Measurements from ENCODE around the gene PRSS22. TPM values are rescaled to one million over a fixed set of nuclear protein-coding genes. Genes with fewer than 3 reads are reported as not detected.

Gene PRSS22
- total RNA-seq, 1 donor, result not detected

DNA sequence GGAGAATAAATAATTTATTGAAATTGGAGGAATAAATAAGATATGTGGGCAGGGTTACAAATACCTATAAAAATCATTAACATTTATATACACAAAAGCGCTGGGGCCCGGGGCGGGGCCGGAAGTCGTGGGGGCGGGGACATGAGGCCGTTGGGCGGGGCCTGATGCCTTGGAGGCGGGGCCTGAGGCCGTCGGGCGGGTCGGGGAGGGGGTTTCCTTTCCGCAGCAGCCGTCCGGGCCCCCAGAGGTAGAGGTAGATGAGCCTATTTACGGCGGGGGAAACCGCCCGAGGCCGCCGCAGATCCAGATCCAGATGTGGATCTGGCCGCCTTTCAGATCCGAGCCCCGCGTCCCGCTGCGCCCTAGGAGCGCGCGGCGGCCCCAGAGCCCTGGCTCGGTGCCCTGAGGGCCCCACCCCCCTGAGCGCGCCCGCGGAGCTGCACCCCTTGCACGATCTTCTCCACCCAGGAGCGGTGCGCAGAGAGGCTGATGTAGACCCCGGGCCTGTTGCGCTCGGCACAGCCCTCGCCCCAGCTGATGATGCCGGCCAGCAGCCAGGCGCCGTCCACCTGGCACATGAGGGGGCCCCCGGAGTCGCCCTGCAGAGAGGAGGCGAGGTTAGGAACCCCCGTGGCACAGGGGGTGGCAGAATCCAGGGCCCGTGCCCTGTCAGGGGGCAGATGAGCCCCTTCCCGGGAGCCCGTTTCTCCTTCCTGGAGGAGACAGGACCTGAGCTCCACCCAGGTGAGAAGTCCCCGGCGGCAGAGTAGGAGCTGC lies 5.1 kb downstream of the PRSS22 start:
- no peak overlapping the region for H3K4me3 ChIP-seq (ENCODE audit: low read depth, low read length)
- TF ChIP-seq CTCF (IDR thresholded peaks at IDR 0.05; ENCODE audit: insufficient read depth, low read length), result no peak
- DNase-seq (ENCODE audit: low read depth), result no peak

DNA sequence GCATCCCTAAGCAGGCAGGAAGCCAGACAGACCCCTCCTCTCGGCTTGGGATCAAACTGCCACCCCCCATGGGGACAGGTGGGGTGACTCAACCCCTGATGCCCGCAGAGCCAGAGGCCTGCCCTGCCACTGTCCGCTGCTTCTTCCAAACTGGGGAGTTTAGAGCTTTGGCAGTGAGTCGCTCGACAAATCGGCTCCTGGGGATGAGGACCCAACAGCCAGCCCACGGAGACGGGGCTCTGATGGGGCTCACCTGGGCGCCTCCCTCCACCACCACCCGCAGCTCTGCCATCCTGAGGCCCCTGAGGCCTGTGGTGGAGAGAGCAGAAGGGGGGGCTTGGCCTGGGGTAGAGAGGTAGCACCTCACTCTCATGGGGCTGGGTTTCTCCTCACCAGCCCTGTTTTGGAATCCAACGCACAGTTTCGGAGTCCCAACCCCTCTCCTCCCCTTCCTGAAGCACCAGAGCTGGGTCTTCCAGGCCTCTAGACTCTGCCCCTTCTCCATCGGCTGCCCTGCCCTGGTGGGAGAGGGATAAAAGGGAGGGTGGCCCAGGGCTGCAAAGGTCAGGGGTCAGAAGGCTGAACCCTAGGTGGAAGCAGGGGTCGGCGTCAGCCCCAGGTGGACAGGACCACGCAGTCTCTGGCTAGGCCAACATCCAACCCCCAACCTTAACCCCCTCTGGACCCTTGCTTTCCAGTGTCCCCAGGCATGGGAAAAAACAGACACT lies 5.8 kb downstream of the PRSS22 start:
- TF ChIP-seq CTCF (IDR thresholded peaks at IDR 0.05; ENCODE audit: insufficient read depth, low read length), result no peak
- no peak overlapping the region for H3K4me3 ChIP-seq (ENCODE audit: low read depth, low read length)
- DNase-seq (ENCODE audit: low read depth), result no peak

DNA sequence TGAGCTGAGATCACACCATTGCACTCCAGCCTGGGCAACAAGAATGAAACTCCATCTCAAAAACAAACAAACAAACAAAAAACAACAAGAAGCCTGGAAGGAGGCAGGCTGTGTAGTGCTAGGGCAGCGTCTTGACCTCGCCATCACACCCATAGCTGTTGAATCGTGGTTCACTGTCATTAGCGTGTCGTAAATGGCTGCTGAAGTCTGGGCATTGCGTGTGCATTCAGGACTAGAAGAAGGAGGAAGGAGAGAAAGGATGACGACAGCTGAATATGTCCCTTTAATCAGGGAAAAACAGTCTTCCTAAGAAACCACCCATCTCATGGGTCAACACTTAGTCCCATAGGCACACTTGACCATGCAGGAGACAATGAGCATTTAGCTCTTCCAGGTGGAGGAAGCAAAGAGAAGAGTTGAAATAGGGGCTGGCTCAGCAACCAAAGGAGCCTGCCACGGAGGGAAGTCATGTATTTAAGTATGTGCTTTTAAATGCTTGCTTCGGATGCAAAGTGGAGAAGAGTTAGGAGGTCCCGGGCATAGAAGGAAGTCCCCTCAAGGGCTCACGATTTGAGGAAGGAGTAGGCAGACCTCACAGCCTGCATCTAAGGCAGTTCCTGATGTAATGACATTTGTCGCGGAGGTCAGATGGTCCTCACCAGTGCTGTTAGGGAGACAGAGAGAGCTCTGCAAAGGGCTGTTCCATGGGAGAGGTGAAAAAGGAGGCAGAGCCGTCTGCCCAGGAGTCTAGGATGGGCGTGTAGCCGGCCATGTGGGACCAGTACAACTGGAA lies 8.8 kb downstream of the PRSS22 start:
- no peak for TF ChIP-seq CTCF (IDR thresholded peaks at IDR 0.05; ENCODE audit: insufficient read depth, low read length)
- no peak overlapping the region for H3K4me3 ChIP-seq (ENCODE audit: low read depth, low read length)
- no peak for DNase-seq (ENCODE audit: low read depth)

DNA sequence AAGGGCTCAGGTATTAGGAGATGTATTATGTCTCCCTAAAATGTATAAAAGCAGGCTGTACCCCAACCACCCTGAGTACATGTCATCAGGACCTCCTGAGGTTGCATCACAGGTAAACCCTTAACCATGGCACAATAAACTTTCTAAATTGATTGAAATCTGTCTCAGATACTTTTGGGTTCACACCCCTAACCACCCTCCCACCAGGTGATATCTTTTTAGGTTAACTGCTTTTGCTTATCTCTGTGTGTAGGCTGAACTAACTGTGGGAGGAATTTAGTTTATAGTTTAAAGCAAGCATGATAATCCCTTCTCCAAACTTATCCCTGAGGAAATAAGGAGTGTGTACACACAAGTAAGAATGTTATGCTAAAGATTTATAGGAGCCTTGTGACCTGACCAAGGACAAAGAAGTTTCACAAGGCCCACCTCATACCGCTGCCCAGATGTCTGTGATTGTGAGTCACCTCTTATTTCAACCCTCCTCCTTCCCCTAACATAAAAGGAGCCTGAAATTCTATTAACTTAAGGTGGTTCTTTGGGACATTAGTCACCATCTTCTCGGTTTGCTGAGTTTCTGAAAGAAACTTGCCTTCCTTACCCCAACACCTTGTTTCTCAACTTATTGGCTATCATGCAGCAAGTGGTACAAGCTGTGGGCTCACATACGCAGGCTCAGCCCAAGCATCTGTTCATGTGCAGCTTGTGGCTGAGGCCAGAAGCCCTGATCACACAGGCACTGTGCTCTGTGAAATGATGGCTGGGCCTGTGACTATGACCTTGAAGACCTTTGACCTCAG lies 11.3 kb downstream of the PRSS22 start:
- no peak overlapping the region for H3K4me3 ChIP-seq (ENCODE audit: low read depth, low read length)
- DNase-seq (ENCODE audit: low read depth), result peak; percentile 64
- no peak for TF ChIP-seq CTCF (IDR thresholded peaks at IDR 0.05; ENCODE audit: insufficient read depth, low read length)

GRCh38 chr16:2845116-2845515 lies 12.9 kb downstream of the PRSS22 start:
- DNase-seq (ENCODE audit: low read depth), result no peak
- TF ChIP-seq CTCF (IDR thresholded peaks at IDR 0.05; ENCODE audit: insufficient read depth, low read length), result no peak
- H3K4me3 ChIP-seq (ENCODE audit: low read depth, low read length), result no peak overlapping the region

DNA sequence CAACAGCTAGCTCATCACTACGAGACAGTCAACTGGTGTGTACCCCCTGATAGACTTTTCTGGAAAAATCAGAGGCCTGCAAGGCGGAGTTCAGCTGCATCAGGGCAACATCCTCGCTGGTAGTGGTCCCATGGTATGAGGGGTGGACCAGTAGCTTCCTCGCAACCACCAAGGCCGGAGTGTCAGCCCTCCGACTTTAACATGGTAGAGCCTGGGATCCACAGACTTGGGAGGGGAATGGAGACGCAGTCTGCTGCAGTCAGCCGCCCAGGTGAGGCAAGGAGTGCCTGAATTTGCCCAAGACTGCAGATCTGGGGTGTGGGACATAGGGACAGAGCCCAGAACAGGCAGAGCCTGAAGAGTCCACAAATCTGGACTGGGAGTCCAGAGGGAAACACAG lies 14.4 kb downstream of the PRSS22 start:
- no peak for TF ChIP-seq CTCF (IDR thresholded peaks at IDR 0.05; ENCODE audit: insufficient read depth, low read length)
- H3K4me3 ChIP-seq (ENCODE audit: low read depth, low read length), result no peak overlapping the region

More for the DNA sequence above, 14.4 kb downstream of the PRSS22 start:
- no peak for DNase-seq (ENCODE audit: low read depth)
